ENCODE measurements around the gene MAMDC4. TPM values are rescaled to one million over a fixed set of nuclear protein-coding genes. Genes with fewer than 3 reads are reported as not detected.

MAMDC4 gene
- total RNA-seq, 1 donor from 2014 or later: 7.7 TPM

GRCh38 chr9:136885950-136886578 is 33.9 kb downstream of the MAMDC4 start, which contains the start of gene TRAF2:
TRAF2 (plus strand) TSS chr9:136886516; CDS start chr9:136898741, 12,225 bp downstream.
- H3K36me3 Mint-ChIP-seq (ENCODE audit: low read depth): no peaks in the 10 kb centered on the region
- peaks cover 28% of the 10 kb centered on the region for H3K4me1 Mint-ChIP-seq (ENCODE audit: low read depth)
- TF ChIP-seq CTCF (IDR thresholded peaks at IDR 0.05): peak; percentile 19
- no peaks in the 10 kb centered on the region for H3K27me3 Mint-ChIP-seq (ENCODE audit: low read depth)
- peak within 1 kb of the TSS; percentile 88 for H3K27ac Mint-ChIP-seq (ENCODE audit: unreplicated experiment)
- DNase-seq (ENCODE audit: low spot score): peak; percentile 100
- H3K4me3 Mint-ChIP-seq (ENCODE audit: unreplicated experiment): peak within 1 kb of the TSS; percentile 79
- H3K9me3 Mint-ChIP-seq (ENCODE audit: low read depth): no peaks in the 10 kb centered on the region

GRCh38 chr9:136886610-136887597 is 34.8 kb downstream of the MAMDC4 start:
- DNase-seq (ENCODE audit: low spot score): no peak
- no peaks in the 10 kb centered on the region for H3K27me3 Mint-ChIP-seq (ENCODE audit: low read depth)
- H3K36me3 Mint-ChIP-seq (ENCODE audit: low read depth): no peaks in the 10 kb centered on the region
- peak; percentile 10 for TF ChIP-seq CTCF (IDR thresholded peaks at IDR 0.05)
- H3K4me1 Mint-ChIP-seq (ENCODE audit: low read depth): peaks cover 22% of the 10 kb centered on the region
- peak overlapping the region; percentile 79 for H3K4me3 Mint-ChIP-seq (ENCODE audit: unreplicated experiment)
- H3K9me3 Mint-ChIP-seq (ENCODE audit: low read depth): no peaks in the 10 kb centered on the region
- peak overlapping the region; percentile 88 for H3K27ac Mint-ChIP-seq (ENCODE audit: unreplicated experiment)

- TF ChIP-seq CTCF (IDR thresholded peaks at IDR 0.05): no peak
- Mint-ChIP-seq H3K4me3 (ENCODE audit: unreplicated experiment) (no peak overlapping the region), H3K4me1 (ENCODE audit: low read depth) (peaks cover 14% of the 10 kb centered on the region), H3K27me3 (ENCODE audit: low read depth) (no peaks in the 10 kb centered on the region), H3K9me3 (ENCODE audit: low read depth) (no peaks in the 10 kb centered on the region), H3K27ac (ENCODE audit: unreplicated experiment) (no peak overlapping the region), H3K36me3 (ENCODE audit: low read depth) (no peaks in the 10 kb centered on the region)
- no peak for DNase-seq (ENCODE audit: low spot score)
These were observed 36.3 kb downstream of the MAMDC4 start for GRCh38 chr9:136888454-136888853.

- no peaks in the 10 kb centered on the region for H3K9me3 Mint-ChIP-seq (ENCODE audit: low read depth)
- H3K27ac Mint-ChIP-seq (ENCODE audit: unreplicated experiment): no peak overlapping the region
- TF ChIP-seq CTCF (IDR thresholded peaks at IDR 0.05): no peak
- H3K4me1 Mint-ChIP-seq (ENCODE audit: low read depth): peaks cover 14% of the 10 kb centered on the region
- H3K36me3 Mint-ChIP-seq (ENCODE audit: low read depth): no peaks in the 10 kb centered on the region
- H3K4me3 Mint-ChIP-seq (ENCODE audit: unreplicated experiment): no peak overlapping the region
- DNase-seq (ENCODE audit: low spot score): no peak
- no peaks in the 10 kb centered on the region for H3K27me3 Mint-ChIP-seq (ENCODE audit: low read depth)
These were observed 37.7 kb downstream of the MAMDC4 start for GRCh38 chr9:136889858-136890257.

GRCh38 chr9:136890661-136891060 is 38.5 kb downstream of the MAMDC4 start:
- no peak overlapping the region for H3K27ac Mint-ChIP-seq (ENCODE audit: unreplicated experiment)
- DNase-seq (ENCODE audit: low spot score): no peak
- H3K36me3 Mint-ChIP-seq (ENCODE audit: low read depth): no peaks in the 10 kb centered on the region
- H3K9me3 Mint-ChIP-seq (ENCODE audit: low read depth): no peaks in the 10 kb centered on the region
- no peak overlapping the region for H3K4me3 Mint-ChIP-seq (ENCODE audit: unreplicated experiment)
- peaks cover 9% of the 10 kb centered on the region for H3K4me1 Mint-ChIP-seq (ENCODE audit: low read depth)
- no peak for TF ChIP-seq CTCF (IDR thresholded peaks at IDR 0.05)
- H3K27me3 Mint-ChIP-seq (ENCODE audit: low read depth): no peaks in the 10 kb centered on the region

Data from chondrocyte (in vitro differentiated cells).